ENCODE data around the gene COPB2. TPM values are rescaled to one million over a fixed set of nuclear protein-coding genes. Genes with fewer than 3 reads are reported as not detected.

COPB2 gene
- total and polyA plus RNA-seq, 11 donors = 17.7 to 80.2 (median 62.3) TPM

DNA sequence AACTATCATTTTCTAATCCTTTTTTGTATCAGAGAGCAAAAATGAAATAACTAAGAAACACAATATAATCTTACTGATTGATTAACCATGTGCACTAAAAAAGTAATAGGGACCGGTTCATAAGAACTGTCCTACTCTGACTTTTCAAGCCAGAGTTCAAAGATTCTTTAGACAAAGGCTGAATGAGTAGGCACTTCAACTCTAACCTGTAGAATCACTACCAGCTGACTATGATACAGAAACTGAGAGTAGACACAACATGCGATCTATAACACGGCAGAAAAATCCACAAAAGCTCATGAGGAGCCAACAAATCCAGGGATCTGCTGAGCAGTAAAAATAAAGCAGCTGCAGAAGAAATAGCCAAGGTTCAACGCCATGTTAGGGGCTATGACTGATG, 8.9 kb downstream of the COPB2 start:
- 92 to 93% (median 92%) methylated on average over 4 of the region's 4 CpGs for WGBS, 4 donors
- Histone ChIP-seq H3K4me3 (no peak overlapping the region), H3K36me3 (peaks cover 0 to 88% (median 79%) of the 10 kb centered on the region in 9 donors), H3K4me1 (peaks cover 0 to 21% (median 0%) of the 10 kb centered on the region in 12 donors), H3K9me3 (no peaks in the 10 kb centered on the region), H3K27ac (no peak overlapping the region), H3K27me3 (no peaks in the 10 kb centered on the region)
- intact Hi-C loops (cut with DNase I) = no loop called here
- DNase-seq (no peak), ATAC-seq (no peak)
- TF ChIP-seq, protein P1, sequence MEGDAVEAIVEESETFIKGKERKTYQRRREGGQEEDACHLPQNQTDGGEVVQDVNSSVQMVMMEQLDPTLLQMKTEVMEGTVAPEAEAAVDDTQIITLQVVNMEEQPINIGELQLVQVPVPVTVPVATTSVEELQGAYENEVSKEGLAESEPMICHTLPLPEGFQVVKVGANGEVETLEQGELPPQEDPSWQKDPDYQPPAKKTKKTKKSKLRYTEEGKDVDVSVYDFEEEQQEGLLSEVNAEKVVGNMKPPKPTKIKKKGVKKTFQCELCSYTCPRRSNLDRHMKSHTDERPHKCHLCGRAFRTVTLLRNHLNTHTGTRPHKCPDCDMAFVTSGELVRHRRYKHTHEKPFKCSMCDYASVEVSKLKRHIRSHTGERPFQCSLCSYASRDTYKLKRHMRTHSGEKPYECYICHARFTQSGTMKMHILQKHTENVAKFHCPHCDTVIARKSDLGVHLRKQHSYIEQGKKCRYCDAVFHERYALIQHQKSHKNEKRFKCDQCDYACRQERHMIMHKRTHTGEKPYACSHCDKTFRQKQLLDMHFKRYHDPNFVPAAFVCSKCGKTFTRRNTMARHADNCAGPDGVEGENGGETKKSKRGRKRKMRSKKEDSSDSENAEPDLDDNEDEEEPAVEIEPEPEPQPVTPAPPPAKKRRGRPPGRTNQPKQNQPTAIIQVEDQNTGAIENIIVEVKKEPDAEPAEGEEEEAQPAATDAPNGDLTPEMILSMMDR (IDR thresholded peaks at IDR 0.05) = no peak
- TF ChIP-seq POLR2A (IDR thresholded peaks at IDR 0.05) = no peak

DNA sequence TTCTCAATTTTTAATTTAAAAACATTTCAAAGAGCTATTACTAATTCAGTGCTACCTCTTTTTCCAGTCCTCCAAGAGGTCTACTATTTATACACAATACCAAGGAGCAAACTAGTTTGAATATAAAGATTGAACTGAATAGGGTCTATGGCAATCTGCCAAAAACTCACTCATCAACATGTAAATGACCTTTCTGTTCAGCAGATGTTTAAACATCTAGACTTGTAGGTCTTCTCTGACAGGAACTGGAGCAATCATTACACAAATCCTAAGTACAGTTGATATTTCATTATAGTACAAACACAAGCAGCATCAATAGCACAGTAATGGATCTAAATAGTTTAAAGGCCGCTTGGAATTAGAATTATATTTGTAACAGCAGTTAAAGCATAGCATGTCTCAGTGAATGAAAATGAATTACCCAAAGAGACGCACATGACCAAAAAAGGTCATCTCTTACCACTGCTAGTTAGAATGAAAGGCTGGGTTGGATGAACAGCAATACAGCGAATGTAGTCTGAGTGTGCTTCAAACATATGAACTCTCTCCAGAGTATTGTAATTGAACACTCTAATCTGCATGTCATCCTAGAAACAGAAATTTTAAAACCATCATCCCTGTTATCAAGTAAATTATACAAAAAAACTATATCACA, 10.7 kb downstream of the COPB2 start:
- Histone ChIP-seq H3K4me1 (peaks cover 0 to 15% (median 0%) of the 10 kb centered on the region in 12 donors), H3K9me3 (no peaks in the 10 kb centered on the region), H3K27ac (no peak overlapping the region), H3K4me3 (no peak overlapping the region), H3K36me3 (peaks cover 0 to 100% (median 93%) of the 10 kb centered on the region in 9 donors), H3K27me3 (no peaks in the 10 kb centered on the region)
- intact Hi-C loops (cut with DNase I) = loop anchor here in 1 of 10 donors (10.0 kb wide), 1 partner anchor 1154 kb away; no protein-coding TSS in a partner anchor
- DNase-seq (no peak), ATAC-seq (no peak)
- TF ChIP-seq, protein P1 (IDR thresholded peaks at IDR 0.05) = no peak
- no peak for TF ChIP-seq POLR2A (IDR thresholded peaks at IDR 0.05)
- WGBS, 4 donors = 90 to 96% (median 94%) methylated on average over 3 of the region's 3 CpGs

DNA sequence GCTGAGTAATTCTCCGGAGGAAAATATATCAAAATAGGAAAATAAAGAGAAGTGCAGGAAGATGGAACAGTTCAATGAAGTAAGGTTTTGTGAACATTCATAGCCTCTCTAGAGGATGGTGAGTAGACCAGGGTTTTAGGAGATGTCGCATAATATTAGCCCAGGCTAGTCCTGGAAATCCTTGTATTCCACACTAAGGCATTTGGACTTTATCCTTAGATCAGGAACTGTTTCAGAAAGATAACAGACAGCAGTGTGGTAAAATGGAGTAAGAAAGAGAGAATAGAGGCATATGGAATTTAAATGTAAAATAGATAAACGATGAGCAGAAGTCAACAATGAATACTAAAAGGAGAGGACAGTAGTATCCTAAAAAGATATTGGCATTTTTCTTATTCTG, 12.1 kb downstream of the COPB2 start:
- 92 to 97% (median 96%) methylated on average over 3 of the region's 3 CpGs for WGBS, 4 donors
- TF ChIP-seq, protein P1 (IDR thresholded peaks at IDR 0.05) = no peak
- TF ChIP-seq POLR2A (IDR thresholded peaks at IDR 0.05) = no peak
- H3K9me3 ChIP-seq = no peaks in the 10 kb centered on the region
- peaks cover 0 to 100% (median 99%) of the 10 kb centered on the region in 9 donors for H3K36me3 ChIP-seq
- DNase-seq = no peak
- no peak overlapping the region for H3K4me3 ChIP-seq
- H3K27ac ChIP-seq = no peak overlapping the region
- no peaks in the 10 kb centered on the region for H3K27me3 ChIP-seq
- no peak for ATAC-seq
- peaks cover 0 to 15% (median 0%) of the 10 kb centered on the region in 12 donors for H3K4me1 ChIP-seq
- intact Hi-C loops (cut with DNase I) = loop anchor here in 1 of 10 donors (10.0 kb wide), 1 partner anchor 1153 kb away; no protein-coding TSS in a partner anchor

DNA sequence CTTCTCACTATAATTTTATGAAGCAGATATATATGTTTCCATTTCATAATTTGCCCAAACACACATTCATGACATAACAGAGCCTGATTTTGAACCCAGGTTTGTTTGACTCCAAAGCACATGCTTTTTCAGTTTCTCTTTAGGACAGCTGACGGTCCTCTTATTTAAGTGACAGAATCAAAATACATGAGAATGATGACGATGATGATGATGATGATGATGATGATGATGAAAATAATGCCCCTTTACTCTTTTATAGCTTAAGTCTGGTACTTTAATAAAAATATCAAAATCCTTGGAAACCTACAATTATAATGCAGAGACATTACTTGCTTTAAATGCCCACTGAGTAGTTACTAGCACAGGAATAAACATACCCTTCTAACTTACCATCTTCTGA, 15.3 kb downstream of the COPB2 start:
- WGBS, 4 donors = 78 to 96% (median 90%) methylated on average over 2 of the region's 2 CpGs
- ATAC-seq = no peak
- intact Hi-C loops (cut with DNase I) = loop anchor here in 1 of 10 donors (10.0 kb wide), 1 partner anchor 1149 kb away; no protein-coding TSS in a partner anchor

More for the DNA sequence above, 15.3 kb downstream of the COPB2 start:
- peaks cover 0 to 6% (median 0%) of the 10 kb centered on the region in 12 donors for H3K4me1 ChIP-seq
- H3K4me3 ChIP-seq = no peak overlapping the region
- no peaks in the 10 kb centered on the region for H3K9me3 ChIP-seq
- peaks cover 4 to 100% (median 100%) of the 10 kb centered on the region in 9 donors for H3K36me3 ChIP-seq
- H3K27ac ChIP-seq = no peak overlapping the region
- H3K27me3 ChIP-seq = no peaks in the 10 kb centered on the region
- no peak for DNase-seq
- TF ChIP-seq, protein P1 (IDR thresholded peaks at IDR 0.05) = no peak
- no peak for TF ChIP-seq POLR2A (IDR thresholded peaks at IDR 0.05)

All from heart left ventricle (tissue), 16 donors.